ENCODE results near the gene BRINP3. TPM values are rescaled to one million over a fixed set of nuclear protein-coding genes. Genes with fewer than 3 reads are reported as not detected.

The BRINP3 gene
- total RNA-seq, 2 donors from 2014 or later, result not detected

GRCh38 chr1:190205713-190206112 is 272.0 kb downstream of the BRINP3 start:
- H3K27me3 Mint-ChIP-seq (ENCODE audit: insufficient read depth), result no peaks in the 10 kb centered on the region
- H3K4me3 ChIP-seq (ENCODE audit: low read length), result no peak overlapping the region
- no peak overlapping the region for H3K27ac Mint-ChIP-seq
- no peaks in the 10 kb centered on the region for H3K4me1 ChIP-seq (ENCODE audit: control insufficient read depth, insufficient read depth, low read length)
- H3K4me1 Mint-ChIP-seq, result no peaks in the 10 kb centered on the region
- no peaks in the 10 kb centered on the region for H3K36me3 ChIP-seq (ENCODE audit: control insufficient read depth, insufficient read depth, low read length)
- H3K9me3 Mint-ChIP-seq, result peaks cover 9% of the 10 kb centered on the region
- H3K9ac ChIP-seq (ENCODE audit: extremely low read depth, low read length, poor library complexity, severe bottlenecking), result no peak overlapping the region
- H3K27me3 ChIP-seq (ENCODE audit: control insufficient read depth, insufficient read depth, low read length, poor library complexity, severe bottlenecking), result no peaks in the 10 kb centered on the region
- DNase-seq, result no peak
- H3K9me3 ChIP-seq (ENCODE audit: control insufficient read depth, low read length), result no peaks in the 10 kb centered on the region
- no peak for TF ChIP-seq CTCF (conservative IDR thresholded peaks at IDR 0.05)
- H3K36me3 Mint-ChIP-seq (ENCODE audit: low read depth), result no peaks in the 10 kb centered on the region
- WGBS, 2 experiments (ENCODE audit: insufficient coverage in 1 of 2, insufficient read length in 1 of 2), result 86 to 100% methylated on average over 1 to 2 of the region's 2 CpGs
- H3K4me3 Mint-ChIP-seq, result no peak overlapping the region
- H3K27ac ChIP-seq (ENCODE audit: low read depth, low read length), result no peak overlapping the region

- Histone ChIP-seq H3K9me3 (ENCODE audit: control insufficient read depth, low read length) (peaks cover 9% of the 10 kb centered on the region), H3K27me3 (ENCODE audit: control insufficient read depth, insufficient read depth, low read length, poor library complexity, severe bottlenecking) (no peaks in the 10 kb centered on the region), H3K27ac (ENCODE audit: low read depth, low read length) (no peak overlapping the region), H3K4me3 (ENCODE audit: low read length) (no peak overlapping the region), H3K4me1 (ENCODE audit: control insufficient read depth, insufficient read depth, low read length) (peaks cover 6% of the 10 kb centered on the region), H3K9ac (ENCODE audit: extremely low read depth, low read length, poor library complexity, severe bottlenecking) (no peak overlapping the region), H3K36me3 (ENCODE audit: control insufficient read depth, insufficient read depth, low read length) (no peaks in the 10 kb centered on the region)
- Mint-ChIP-seq H3K4me1 (peaks cover 8% of the 10 kb centered on the region), H3K9me3 (peaks cover 6% of the 10 kb centered on the region), H3K4me3 (no peak overlapping the region), H3K27me3 (ENCODE audit: insufficient read depth) (no peaks in the 10 kb centered on the region), H3K36me3 (ENCODE audit: low read depth) (no peaks in the 10 kb centered on the region), H3K27ac (no peak overlapping the region)
- TF ChIP-seq CTCF (conservative IDR thresholded peaks at IDR 0.05), result no peak
- DNase-seq, result no peak
Observed at GRCh38 chr1:190196020-190196419, 281.6 kb downstream of the BRINP3 start.

- no peak for TF ChIP-seq CTCF (conservative IDR thresholded peaks at IDR 0.05)
- no peak overlapping the region for H3K4me3 ChIP-seq (ENCODE audit: low read length)
- H3K9me3 ChIP-seq (ENCODE audit: control insufficient read depth, low read length), result peaks cover 8% of the 10 kb centered on the region
- H3K36me3 ChIP-seq (ENCODE audit: control insufficient read depth, insufficient read depth, low read length), result no peaks in the 10 kb centered on the region
- H3K9me3 Mint-ChIP-seq, result peaks cover 6% of the 10 kb centered on the region
- 71% methylated on average over 3 of the region's 3 CpGs; no CpG with 5 or more reads in 1 of the 2 experiments for WGBS, 2 experiments (ENCODE audit: insufficient coverage in 1 of 2, insufficient read length in 1 of 2)
- H3K27ac ChIP-seq (ENCODE audit: low read depth, low read length), result no peak overlapping the region
- H3K4me1 Mint-ChIP-seq, result peaks cover 8% of the 10 kb centered on the region
- no peak overlapping the region for H3K9ac ChIP-seq (ENCODE audit: extremely low read depth, low read length, poor library complexity, severe bottlenecking)
- no peak overlapping the region for H3K27ac Mint-ChIP-seq
- DNase-seq, result no peak
- H3K4me1 ChIP-seq (ENCODE audit: control insufficient read depth, insufficient read depth, low read length), result peaks cover 6% of the 10 kb centered on the region
- H3K27me3 ChIP-seq (ENCODE audit: control insufficient read depth, insufficient read depth, low read length, poor library complexity, severe bottlenecking), result no peaks in the 10 kb centered on the region
- H3K4me3 Mint-ChIP-seq, result no peak overlapping the region
- H3K27me3 Mint-ChIP-seq (ENCODE audit: insufficient read depth), result no peaks in the 10 kb centered on the region
- H3K36me3 Mint-ChIP-seq (ENCODE audit: low read depth), result no peaks in the 10 kb centered on the region
Observed at GRCh38 chr1:190193508-190194115, 284.1 kb downstream of the BRINP3 start.
